DND-41 (cell line): ENCODE measurements around the gene TGFB1.

Experiments used
- ATAC-seq: fragments of 200-7000 bp; cut with Tn5 transposase; 3 replicates; pipeline ENCODE4 v1.9.1; 2021; ENCODE audit warnings: low read depth; ENCODE audit not compliant: insufficient read depth
- DNase-seq: peaks from one replicate; pipeline ENCODE4 v3.0.0-alpha.2; 2020
- H2AFZ ChIP-seq: 2 replicates; pipeline ENCODE4 v1.6.0; 2012; ENCODE audit warnings: low read depth, low read length
- H3K27ac ChIP-seq: 2 replicates; pipeline ENCODE4 v1.5.1; 2012; ENCODE audit warnings: low read length, inconsistent platforms
- H3K27me3 ChIP-seq: fragments of 200-600 bp; sonication (generic); 2 replicates; pipeline ENCODE4 v1.6.0; 2012; ENCODE audit warnings: low read length, mild to moderate bottlenecking, inconsistent platforms; ENCODE audit not compliant: insufficient read depth, poor library complexity
- H3K36me3 ChIP-seq: 2 replicates; pipeline ENCODE4 v1.5.1; 2012; ENCODE audit warnings: low read length, inconsistent platforms; ENCODE audit not compliant: insufficient read depth
- H3K4me1 ChIP-seq: 2 replicates; pipeline ENCODE4 v1.5.1; 2012; ENCODE audit warnings: mild to moderate bottlenecking, low read length; ENCODE audit not compliant: insufficient read depth
- H3K4me2 ChIP-seq: 2 replicates; pipeline ENCODE4 v1.6.0; 2012; ENCODE audit warnings: mild to moderate bottlenecking, moderate library complexity, low read length, inconsistent platforms; ENCODE audit not compliant: insufficient read depth
- H3K4me3 ChIP-seq, 2 experiments: fragments of 200-600 bp in 1 of 2; shearing (Covaris generic) in 1 of 2; 2 replicates each; pipeline ENCODE4 v1.5.1; 2012 to 2016; ENCODE audit warnings: inconsistent platforms in 2 of 2, low read length in 2 of 2, mild to moderate bottlenecking in 2 of 2, low read depth in 1 of 2, moderate library complexity in 1 of 2
- H3K79me2 ChIP-seq: 2 replicates; pipeline ENCODE4 v1.6.0; 2012; ENCODE audit warnings: low read length, inconsistent platforms; ENCODE audit not compliant: insufficient read depth
- H3K9ac ChIP-seq: 2 replicates; pipeline ENCODE4 v1.6.0; 2012; ENCODE audit warnings: low read depth, mild to moderate bottlenecking, inconsistent platforms, low read length, moderate library complexity
- H3K9me3 ChIP-seq: 2 replicates; pipeline ENCODE4 v1.5.1; 2012; ENCODE audit warnings: low read length, moderate library complexity, mild to moderate bottlenecking, inconsistent platforms; ENCODE audit not compliant: insufficient read depth, severe bottlenecking
- H4K20me1 ChIP-seq: 2 replicates; pipeline ENCODE4 v1.6.0; 2012; ENCODE audit warnings: low read length; ENCODE audit not compliant: insufficient read depth
- CTCF ChIP-seq: IDR thresholded peaks from 2 replicates; pipeline ENCODE4 v1.5.1; 2012; ENCODE audit warnings: borderline replicate concordance, low read length, moderate library complexity, mild to moderate bottlenecking; ENCODE audit not compliant: poor library complexity, severe bottlenecking; ENCODE audit errors: extremely low read depth
- EZH2 ChIP-seq: IDR thresholded peaks from 3 replicates; pipeline ENCODE4 v1.6.1; 2012; ENCODE audit warnings: borderline replicate concordance, low read depth, mild to moderate bottlenecking, moderate library complexity, low read length, inconsistent platforms; ENCODE audit not compliant: severe bottlenecking

The TGFB1 gene

GRCh38 chr19:41323023-41323422 lies 30.7 kb downstream of the TGFB1 start:
- no peak for ATAC-seq

DNA sequence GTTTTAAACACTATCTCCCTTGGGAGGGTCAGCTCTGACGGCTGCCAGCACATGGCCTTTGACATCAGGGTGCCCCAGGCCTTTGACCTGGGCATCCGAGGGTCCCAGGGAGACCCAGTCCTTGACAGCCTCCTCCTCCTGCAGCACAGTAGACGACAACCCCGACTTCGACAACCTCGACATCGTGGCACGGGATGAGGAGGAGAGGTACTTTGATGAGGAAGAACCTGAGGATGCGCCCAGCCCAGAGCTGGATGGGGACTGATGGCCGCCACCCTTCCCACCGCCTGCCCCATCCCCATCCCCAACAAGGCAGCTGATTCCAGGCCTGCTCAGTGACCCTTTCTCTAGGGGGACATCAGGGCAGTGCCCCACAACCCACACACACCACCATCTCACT lies 31.3 kb downstream of the TGFB1 start:
- H3K36me3 ChIP-seq: peaks cover 94% of the 10 kb centered on the region
- H3K4me1 ChIP-seq: no peaks in the 10 kb centered on the region
- no peak for ATAC-seq
- no peak overlapping the region for H2AFZ ChIP-seq
- H3K79me2 ChIP-seq: peaks cover 11% of the 10 kb centered on the region
- no peaks in the 10 kb centered on the region for H3K27me3 ChIP-seq
- TF ChIP-seq CTCF (no peak), EZH2 (no peak)
- no peak overlapping the region for H3K4me3 ChIP-seq
- H3K9ac ChIP-seq: no peak overlapping the region
- H3K27ac ChIP-seq: no peak overlapping the region
- peaks cover 64% of the 10 kb centered on the region for H4K20me1 ChIP-seq
- no peaks in the 10 kb centered on the region for H3K9me3 ChIP-seq
- H3K4me2 ChIP-seq: no peak overlapping the region
- no peak for DNase-seq

More at GRCh38 chr19:41323023-41323422, 30.7 kb downstream of the TGFB1 start:
- no peaks in the 10 kb centered on the region for H3K4me1 ChIP-seq
- H3K27ac ChIP-seq: no peak overlapping the region
- H3K9ac ChIP-seq: no peak overlapping the region
- peaks cover 94% of the 10 kb centered on the region for H3K36me3 ChIP-seq
- no peaks in the 10 kb centered on the region for H3K27me3 ChIP-seq
- no peaks in the 10 kb centered on the region for H3K9me3 ChIP-seq
- H3K4me3 ChIP-seq: no peak overlapping the region
- no peak for DNase-seq
- TF ChIP-seq CTCF (no peak), EZH2 (no peak)
- H3K79me2 ChIP-seq: peaks cover 16% of the 10 kb centered on the region
- no peak overlapping the region for H3K4me2 ChIP-seq
- peaks cover 70% of the 10 kb centered on the region for H4K20me1 ChIP-seq
- H2AFZ ChIP-seq: no peak overlapping the region

GRCh38 chr19:41321600-41322270 lies 32.0 kb downstream of the TGFB1 start:
- no peak overlapping the region for H3K4me3 ChIP-seq
- no peaks in the 10 kb centered on the region for H3K27me3 ChIP-seq
- H3K4me1 ChIP-seq: no peaks in the 10 kb centered on the region
- no peak overlapping the region for H2AFZ ChIP-seq
- peaks cover 7% of the 10 kb centered on the region for H3K79me2 ChIP-seq
- H3K36me3 ChIP-seq: peaks cover 94% of the 10 kb centered on the region
- ATAC-seq: no peak
- H3K27ac ChIP-seq: no peak overlapping the region
- H3K9me3 ChIP-seq: no peaks in the 10 kb centered on the region
- no peak overlapping the region for H3K9ac ChIP-seq
- H4K20me1 ChIP-seq: peaks cover 57% of the 10 kb centered on the region
- no peak overlapping the region for H3K4me2 ChIP-seq
- TF ChIP-seq EZH2 (no peak), CTCF (peak; percentile 33)
- DNase-seq: no peak
